Activated naive CD8-positive, alpha-beta T cell treated with anti-CD3 and anti-CD28 coated beads, Interleukin-2, amount 50 U/mL, for 24 hours (primary cell): ENCODE results near the gene ADCK1.
"Not testable (repeated sequence)": the region's sequence is repeated elsewhere in the genome, so short reads cannot be mapped to it uniquely, and the experiment has no call there.

ENCODE experiments used
- ATAC-seq: fragments of 150-1000 bp; cut with Tn5 transposase; one replicate; pipeline ENCODE4 v1.10.0; 2021
- DNase-seq: peaks from one replicate; pipeline ENCODE4 v3.0.0; 2021
- H3K27ac Mint-ChIP-seq: one replicate; pipeline ENCODE4 v1.8.0; 2021; ENCODE audit warnings: mild to moderate bottlenecking, mixed read lengths
- H3K27me3 Mint-ChIP-seq: one replicate; pipeline ENCODE4 v1.8.0; 2021; ENCODE audit warnings: mixed read lengths
- H3K36me3 Mint-ChIP-seq: one replicate; pipeline ENCODE4 v1.8.0; 2021; ENCODE audit warnings: low read depth, mixed read lengths
- H3K4me1 Mint-ChIP-seq: one replicate; pipeline ENCODE4 v1.8.0; 2021; ENCODE audit warnings: mixed read lengths
- H3K4me3 Mint-ChIP-seq: one replicate; pipeline ENCODE4 v1.8.0; 2021; ENCODE audit warnings: mild to moderate bottlenecking, moderate library complexity, mixed read lengths
- H3K9me3 Mint-ChIP-seq: one replicate; pipeline ENCODE4 v1.8.0; 2021; ENCODE audit warnings: mixed read lengths

The ADCK1 gene, protein sequence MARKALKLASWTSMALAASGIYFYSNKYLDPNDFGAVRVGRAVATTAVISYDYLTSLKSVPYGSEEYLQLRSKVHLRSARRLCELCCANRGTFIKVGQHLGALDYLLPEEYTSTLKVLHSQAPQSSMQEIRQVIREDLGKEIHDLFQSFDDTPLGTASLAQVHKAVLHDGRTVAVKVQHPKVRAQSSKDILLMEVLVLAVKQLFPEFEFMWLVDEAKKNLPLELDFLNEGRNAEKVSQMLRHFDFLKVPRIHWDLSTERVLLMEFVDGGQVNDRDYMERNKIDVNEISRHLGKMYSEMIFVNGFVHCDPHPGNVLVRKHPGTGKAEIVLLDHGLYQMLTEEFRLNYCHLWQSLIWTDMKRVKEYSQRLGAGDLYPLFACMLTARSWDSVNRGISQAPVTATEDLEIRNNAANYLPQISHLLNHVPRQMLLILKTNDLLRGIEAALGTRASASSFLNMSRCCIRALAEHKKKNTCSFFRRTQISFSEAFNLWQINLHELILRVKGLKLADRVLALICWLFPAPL

DNA sequence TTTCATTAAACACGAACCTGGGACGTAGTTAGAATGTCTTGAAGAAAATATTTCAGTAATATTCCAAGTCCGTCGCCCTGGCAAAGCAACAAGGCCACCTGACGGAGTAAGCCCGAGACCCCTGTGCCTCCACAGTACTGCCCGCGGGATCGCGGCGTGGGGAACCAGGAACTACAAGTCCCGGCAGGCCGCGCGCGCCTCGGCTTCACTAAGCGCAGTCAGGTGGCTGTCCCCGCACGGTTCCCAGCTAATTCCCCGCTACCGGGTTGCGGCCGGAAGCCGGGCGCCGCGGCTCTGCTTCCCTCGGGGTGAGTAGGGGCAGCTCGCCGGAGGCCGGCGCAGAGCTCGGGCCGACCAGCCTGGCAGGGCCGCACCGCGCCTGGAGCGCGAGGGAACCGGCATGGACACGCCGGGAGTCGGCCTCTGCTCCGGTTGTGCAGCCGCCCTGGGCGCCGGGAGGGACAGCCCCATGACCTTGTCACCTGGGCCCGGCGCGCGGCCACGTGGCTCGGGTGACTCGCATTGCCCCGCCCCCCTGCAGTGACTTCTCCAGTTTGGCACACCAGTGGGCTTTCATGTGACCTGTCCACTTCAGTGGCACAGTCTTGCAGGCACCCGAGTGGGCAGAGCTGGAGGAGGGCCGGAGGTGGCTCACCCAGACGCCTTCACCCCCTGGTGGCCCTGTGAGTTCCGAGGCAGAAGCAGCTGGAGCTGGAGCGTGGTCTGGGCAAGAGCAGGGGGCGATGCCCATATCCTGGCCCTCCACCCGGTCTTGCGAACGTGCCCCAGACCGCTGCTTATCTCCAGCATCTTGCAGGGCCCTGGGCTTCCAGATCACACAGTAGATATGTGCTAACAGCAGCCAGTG is at the start of gene ADCK1:
Gene ADCK1 (plus strand): TSS at position 247 of the 868 bp plus-strand sequence. CDS start 18,870 bp downstream, outside the sequence.
- Mint-ChIP-seq H3K27me3 (no peaks in the 10 kb centered on the region), H3K4me3 (peak within 1 kb of the TSS; percentile 88), H3K4me1 (peaks cover 11% of the 10 kb centered on the region), H3K27ac (peak within 1 kb of the TSS; percentile 88), H3K36me3 (no peaks in the 10 kb centered on the region), H3K9me3 (no peaks in the 10 kb centered on the region)
- peak; percentile 87 for DNase-seq
- peak; percentile 96 for ATAC-seq

DNA sequence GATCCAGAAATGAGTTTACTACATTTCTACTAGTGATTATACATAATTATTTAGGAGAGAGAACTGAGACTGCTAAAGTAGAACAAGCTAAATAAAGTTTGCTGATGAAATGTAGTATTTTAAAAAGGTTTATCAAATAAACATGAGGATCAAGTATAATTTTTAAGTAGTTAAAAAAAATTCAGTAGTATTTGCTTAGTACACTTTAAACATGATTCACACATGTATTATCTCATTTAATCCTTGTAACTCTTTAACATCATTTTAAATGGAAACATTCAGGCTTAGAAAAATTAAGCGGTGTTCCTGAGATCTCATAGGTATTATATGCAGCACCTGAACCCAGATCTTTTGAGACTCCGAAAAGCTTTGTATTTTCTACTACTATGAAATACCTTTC is 47.6 kb upstream of the ADCK1 start:
- Mint-ChIP-seq H3K4me3 (no peak overlapping the region), H3K36me3 (peaks cover 48% of the 10 kb centered on the region), H3K27ac (no peak overlapping the region), H3K27me3 (no peaks in the 10 kb centered on the region), H3K4me1 (peaks cover 18% of the 10 kb centered on the region), H3K9me3 (no peaks in the 10 kb centered on the region)
- ATAC-seq (no peak), DNase-seq (no peak)

DNA sequence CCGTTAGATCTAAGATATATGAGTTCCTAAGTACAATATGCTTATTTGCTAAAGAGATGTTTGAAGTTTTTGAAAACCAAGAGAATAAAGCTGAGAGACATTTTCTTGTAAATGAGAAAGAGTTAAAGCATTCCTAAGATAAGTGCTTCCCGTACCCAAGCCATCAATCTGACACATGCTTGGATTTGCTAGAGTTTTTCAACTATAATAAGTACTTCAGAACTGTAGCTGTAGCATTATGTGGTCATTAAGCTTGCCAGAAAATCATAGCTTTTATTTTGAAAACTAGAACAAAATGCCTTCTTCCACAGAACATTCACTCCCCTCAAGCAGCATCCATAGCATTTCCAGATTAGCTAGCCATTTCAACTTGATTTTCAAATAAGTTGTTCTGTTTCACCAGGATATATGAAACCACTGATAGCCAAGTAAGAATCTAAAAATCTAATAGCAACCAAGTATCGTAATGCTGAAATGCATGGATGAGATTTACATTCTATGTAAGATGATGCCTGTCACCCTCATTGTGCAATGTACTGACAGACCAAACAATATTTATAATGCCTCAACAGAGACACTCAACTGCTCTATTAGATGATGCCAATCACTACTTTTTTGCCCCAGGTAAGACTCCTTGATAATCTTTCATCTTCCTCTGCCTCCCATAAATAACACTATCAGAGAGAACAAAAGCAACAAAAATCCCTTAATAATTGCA is 47.0 kb upstream of the ADCK1 start:
- peaks cover 25% of the 10 kb centered on the region for H3K4me1 Mint-ChIP-seq
- peaks cover 51% of the 10 kb centered on the region for H3K36me3 Mint-ChIP-seq
- DNase-seq (no peak), ATAC-seq (no peak)
- H3K27ac Mint-ChIP-seq = no peak overlapping the region
- H3K9me3 Mint-ChIP-seq = no peaks in the 10 kb centered on the region
- H3K4me3 Mint-ChIP-seq = no peak overlapping the region
- H3K27me3 Mint-ChIP-seq = no peaks in the 10 kb centered on the region

DNA sequence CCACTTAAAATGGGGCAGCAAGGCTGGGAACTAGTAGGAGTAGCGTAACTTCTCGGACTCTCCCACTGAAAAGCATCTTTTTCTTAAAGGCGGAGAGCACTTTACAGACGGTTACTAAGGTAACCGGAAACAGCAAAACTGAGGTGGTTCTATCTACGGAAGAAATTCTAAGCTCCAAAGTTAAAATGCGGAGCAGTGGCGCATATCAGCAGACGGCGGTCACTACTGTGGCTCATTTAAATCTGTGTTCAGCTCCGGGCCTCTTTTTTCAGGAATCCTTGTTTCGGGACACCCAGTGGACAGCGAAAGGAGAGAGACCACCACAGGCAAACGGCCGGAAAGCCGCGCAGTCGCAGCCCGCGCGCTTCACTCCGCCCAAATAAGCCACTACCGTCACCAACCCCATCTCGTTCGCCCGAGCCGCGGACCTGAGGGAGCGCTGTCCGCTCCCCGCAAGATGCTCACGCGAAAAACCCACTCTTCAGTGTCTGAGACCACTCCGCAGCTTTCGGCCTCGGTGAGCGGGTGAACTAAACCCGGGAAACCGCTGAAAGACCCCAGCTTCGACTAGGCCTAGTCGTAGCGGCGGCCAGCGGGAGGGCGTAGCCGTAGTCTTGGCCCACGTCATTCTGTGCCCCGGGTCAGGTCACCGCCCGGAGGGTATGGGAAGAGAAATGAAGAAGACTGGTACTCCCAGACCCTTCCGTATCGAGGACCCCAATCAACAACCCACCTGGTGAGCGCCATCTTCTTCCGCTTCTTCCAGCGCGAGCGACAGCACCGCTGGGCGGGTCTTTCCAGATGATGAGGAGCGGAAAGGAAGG is 39.3 kb upstream of the ADCK1 start, which contains the start of gene SNW1:
Gene SNW1 (minus strand): TSS at position 776 of the 824 bp plus-strand sequence. CDS start 29 bp downstream, at position 747.
- no peaks in the 10 kb centered on the region for H3K9me3 Mint-ChIP-seq
- ATAC-seq (peak; percentile 97), DNase-seq (peak; percentile 91)
- H3K27me3 Mint-ChIP-seq = no peaks in the 10 kb centered on the region
- H3K4me1 Mint-ChIP-seq = peaks cover 36% of the 10 kb centered on the region
- H3K27ac Mint-ChIP-seq = peak within 1 kb of the TSS; percentile 96
- peaks cover 25% of the 10 kb centered on the region for H3K36me3 Mint-ChIP-seq
- peak within 1 kb of the TSS; percentile 95 for H3K4me3 Mint-ChIP-seq

- no peaks in the 10 kb centered on the region for H3K9me3 Mint-ChIP-seq
- peaks cover 34% of the 10 kb centered on the region for H3K4me1 Mint-ChIP-seq
- peak overlapping the region; percentile 96 for H3K27ac Mint-ChIP-seq
- peak overlapping the region; percentile 95 for H3K4me3 Mint-ChIP-seq
- H3K36me3 Mint-ChIP-seq = peaks cover 19% of the 10 kb centered on the region
- H3K27me3 Mint-ChIP-seq = no peaks in the 10 kb centered on the region
- ATAC-seq = peak; percentile 3
- no peak for DNase-seq
These were observed 38.5 kb upstream of the ADCK1 start for GRCh38 chr14:77761205-77761931.

GRCh38 chr14:77763316-77763715 is 36.6 kb upstream of the ADCK1 start:
- H3K4me1 Mint-ChIP-seq = peaks cover 22% of the 10 kb centered on the region
- no peaks in the 10 kb centered on the region for H3K27me3 Mint-ChIP-seq
- ATAC-seq (no peak), DNase-seq (no peak)
- no peak overlapping the region for H3K27ac Mint-ChIP-seq
- H3K36me3 Mint-ChIP-seq = peaks cover 12% of the 10 kb centered on the region
- no peaks in the 10 kb centered on the region for H3K9me3 Mint-ChIP-seq
- no peak overlapping the region for H3K4me3 Mint-ChIP-seq

- Mint-ChIP-seq H3K4me1 (peaks cover 15% of the 10 kb centered on the region), H3K36me3 (peaks cover 6% of the 10 kb centered on the region), H3K27me3 (no peaks in the 10 kb centered on the region), H3K27ac (no peak overlapping the region), H3K4me3 (no peak overlapping the region), H3K9me3 (no peaks in the 10 kb centered on the region)
- ATAC-seq (no peak), DNase-seq (no peak)
These were observed 35.9 kb upstream of the ADCK1 start for GRCh38 chr14:77763978-77764377.

GRCh38 chr14:77768442-77769069 is 31.4 kb upstream of the ADCK1 start:
- not testable (repeated sequence) for H3K4me1 Mint-ChIP-seq, DNase-seq, H3K27ac Mint-ChIP-seq, H3K27me3 Mint-ChIP-seq, H3K36me3 Mint-ChIP-seq, H3K4me3 Mint-ChIP-seq, H3K9me3 Mint-ChIP-seq, ATAC-seq

DNA sequence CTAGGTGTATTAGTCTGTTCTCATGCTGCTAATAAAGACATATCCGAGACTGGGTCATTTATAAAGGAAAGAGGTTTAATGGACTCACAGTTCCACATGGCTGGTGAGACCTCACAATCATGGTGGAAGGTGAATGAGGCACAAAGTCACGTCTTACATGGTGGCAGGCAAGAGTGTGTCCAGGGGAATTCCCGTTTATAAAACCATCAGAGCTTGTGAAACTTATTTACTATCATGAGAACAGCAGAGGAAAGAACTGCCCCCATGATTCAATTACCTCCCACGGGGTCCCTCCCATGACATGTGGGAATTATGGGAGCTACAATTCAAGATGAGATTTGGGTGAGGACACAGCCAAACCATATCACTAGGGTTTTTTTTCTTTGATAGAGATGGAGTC is 25.9 kb upstream of the ADCK1 start:
- not testable (repeated sequence) for H3K27ac Mint-ChIP-seq, H3K9me3 Mint-ChIP-seq, H3K36me3 Mint-ChIP-seq, ATAC-seq, H3K27me3 Mint-ChIP-seq, H3K4me1 Mint-ChIP-seq, DNase-seq, H3K4me3 Mint-ChIP-seq

GRCh38 chr14:77782202-77782601 is 17.7 kb upstream of the ADCK1 start:
- no peaks in the 10 kb centered on the region for H3K9me3 Mint-ChIP-seq
- H3K4me1 Mint-ChIP-seq = no peaks in the 10 kb centered on the region
- no peaks in the 10 kb centered on the region for H3K36me3 Mint-ChIP-seq
- ATAC-seq (no peak), DNase-seq (no peak)
- no peak overlapping the region for H3K4me3 Mint-ChIP-seq
- H3K27me3 Mint-ChIP-seq = no peaks in the 10 kb centered on the region
- H3K27ac Mint-ChIP-seq = no peak overlapping the region

DNA sequence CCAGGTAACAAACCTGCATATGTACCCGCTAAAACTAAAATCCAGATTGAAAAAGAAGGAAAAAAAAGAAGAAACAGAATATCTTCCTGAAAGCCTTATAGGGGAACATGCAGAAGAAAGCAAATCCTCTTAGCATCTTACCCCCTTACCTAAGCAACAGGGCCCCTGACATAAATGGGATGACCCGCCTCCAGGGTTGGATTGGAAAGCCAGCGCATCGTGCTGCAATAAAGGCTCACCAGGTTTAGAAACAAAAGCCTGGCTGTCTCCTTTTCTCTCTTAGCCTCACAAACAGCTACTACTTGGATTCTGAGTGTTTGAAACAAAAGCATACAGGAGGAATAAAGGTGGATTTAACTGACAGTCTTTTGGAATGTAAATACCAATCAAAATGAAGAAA is 13.8 kb upstream of the ADCK1 start:
- H3K27ac Mint-ChIP-seq = no peak overlapping the region
- no peaks in the 10 kb centered on the region for H3K9me3 Mint-ChIP-seq
- DNase-seq (no peak), ATAC-seq (no peak)
- peaks cover 15% of the 10 kb centered on the region for H3K27me3 Mint-ChIP-seq
- H3K4me3 Mint-ChIP-seq = no peak overlapping the region
- no peaks in the 10 kb centered on the region for H3K4me1 Mint-ChIP-seq
- no peaks in the 10 kb centered on the region for H3K36me3 Mint-ChIP-seq

DNA sequence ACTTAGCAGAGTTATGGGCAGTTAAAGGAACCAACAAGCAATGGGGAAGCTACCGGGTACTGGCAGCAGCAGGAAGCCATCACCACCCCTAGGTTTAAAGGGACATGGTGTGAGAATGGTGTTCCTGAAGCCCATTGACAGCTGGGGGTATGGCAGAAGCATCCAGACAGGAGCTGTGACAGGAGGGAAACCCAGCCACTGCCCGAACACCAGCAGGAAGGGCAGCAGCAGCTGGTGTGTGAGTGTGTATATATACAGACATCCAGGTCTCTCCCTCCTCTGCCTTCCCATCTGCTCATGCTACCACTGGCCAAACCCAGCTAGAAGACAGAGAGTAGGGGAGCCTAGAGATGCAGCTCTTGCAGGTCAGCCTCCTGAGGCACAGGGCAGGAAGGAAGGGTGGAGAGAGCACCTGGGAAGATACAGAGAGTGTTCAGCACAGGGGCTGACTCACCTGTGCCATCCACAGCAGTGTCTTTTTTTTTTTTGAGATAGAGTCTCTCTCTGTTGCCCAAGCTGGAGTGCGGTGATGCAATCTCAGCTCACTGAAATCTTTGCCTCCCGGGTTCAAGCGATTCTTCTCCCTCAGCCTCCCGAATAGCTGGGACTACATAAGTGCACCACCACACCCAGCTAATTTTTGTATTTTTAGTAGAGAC is 9.2 kb upstream of the ADCK1 start:
- peaks cover 2% of the 10 kb centered on the region for H3K4me1 Mint-ChIP-seq
- no peak for ATAC-seq
- no peak overlapping the region for H3K4me3 Mint-ChIP-seq
- H3K36me3 Mint-ChIP-seq = no peaks in the 10 kb centered on the region
- no peaks in the 10 kb centered on the region for H3K9me3 Mint-ChIP-seq
- H3K27ac Mint-ChIP-seq = no peak overlapping the region
- DNase-seq = no peak
- peaks cover 15% of the 10 kb centered on the region for H3K27me3 Mint-ChIP-seq
